Amniotic epithelial cell (primary cell): Measurements from ENCODE around the gene TMEM184B.

Experiments used
- DNase-seq: peaks from one replicate; pipeline ENCODE4 v3.0.0-alpha.2; 2010; ENCODE audit warnings: low read depth

Gene TMEM184B

GRCh38 chr22:38204784-38205183, 68.0 kb downstream of the TMEM184B start:
- DNase-seq = no peak

GRCh38 chr22:38203855-38204514, 68.8 kb downstream of the TMEM184B start:
- no peak for DNase-seq

GRCh38 chr22:38203090-38203810, 69.6 kb downstream of the TMEM184B start:
- peak; percentile 31 for DNase-seq

- peak; percentile 79 for DNase-seq
Observed at GRCh38 chr22:38202437-38203089, 70.2 kb downstream of the TMEM184B start.

GRCh38 chr22:38201711-38202436, 70.9 kb downstream of the TMEM184B start, which contains the start of gene MAFF:
Gene MAFF (plus strand): TSS chr22:38201994. CDS start chr22:38213854, 11,860 bp downstream.
- peak; percentile 95 for DNase-seq

- no peak for DNase-seq
Observed at GRCh38 chr22:38201371-38201710, 71.5 kb downstream of the TMEM184B start.

GRCh38 chr22:38199826-38200559, 72.8 kb downstream of the TMEM184B start:
- no peak for DNase-seq

- DNase-seq = no peak
Observed at GRCh38 chr22:38196791-38197419, 75.9 kb downstream of the TMEM184B start.

- DNase-seq = peak; percentile 40
Observed at GRCh38 chr22:38193580-38193979, 79.2 kb downstream of the TMEM184B start.

- DNase-seq = no peak
Observed at GRCh38 chr22:38192475-38192863, 80.3 kb downstream of the TMEM184B start.

- no peak for DNase-seq
Observed at GRCh38 chr22:38191731-38192474, 80.9 kb downstream of the TMEM184B start.

- no peak for DNase-seq
Observed at GRCh38 chr22:38191055-38191454, 81.8 kb downstream of the TMEM184B start.

GRCh38 chr22:38190581-38190980, 82.2 kb downstream of the TMEM184B start:
- no peak for DNase-seq

GRCh38 chr22:38189104-38189503, 83.7 kb downstream of the TMEM184B start:
- DNase-seq = no peak

GRCh38 chr22:38187413-38188212, 85.2 kb downstream of the TMEM184B start:
- DNase-seq = peak; percentile 94

GRCh38 chr22:38186429-38186828, 86.4 kb downstream of the TMEM184B start:
- no peak for DNase-seq

- no peak for DNase-seq
Observed at GRCh38 chr22:38184788-38185187, 88.0 kb downstream of the TMEM184B start.

- DNase-seq = peak; percentile 98
Observed at GRCh38 chr22:38181453-38182200, 91.2 kb downstream of the TMEM184B start, which contains the start of gene PLA2G6. Gene PLA2G6 (minus strand): TSS chr22:38181830. CDS start chr22:38169426, 12,404 bp downstream.
